Measurements from ENCODE around the gene GSTO1.
"Not testable (repeated sequence)": the region's sequence is repeated elsewhere in the genome, so short reads cannot be mapped to it uniquely, and the experiment has no call there.

GSTO1 gene

DNA sequence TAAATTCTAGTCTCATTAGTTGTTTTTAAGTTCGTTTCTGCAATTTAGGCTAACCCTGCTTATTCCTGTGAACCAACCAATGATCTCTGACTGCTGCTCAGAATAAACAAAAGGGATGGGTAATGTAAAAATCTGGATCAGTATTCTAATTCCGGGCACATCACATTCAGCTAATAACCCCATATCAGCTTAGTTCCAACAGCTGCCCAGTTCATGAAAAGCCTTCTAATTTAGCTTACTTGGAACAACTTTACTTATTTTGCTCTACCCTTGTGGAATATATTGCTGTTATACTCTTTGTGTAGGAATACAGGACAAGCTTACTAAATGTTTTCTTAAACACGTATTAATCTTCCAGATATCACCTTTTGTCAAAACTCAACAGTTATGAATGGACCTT is 18.9 kb upstream of the GSTO1 start:
- CTCF ChIA-PET, result no interaction called here
- no peak for DNase-seq (ENCODE audit: extremely low spot score)
- TF ChIP-seq, protein P1, sequence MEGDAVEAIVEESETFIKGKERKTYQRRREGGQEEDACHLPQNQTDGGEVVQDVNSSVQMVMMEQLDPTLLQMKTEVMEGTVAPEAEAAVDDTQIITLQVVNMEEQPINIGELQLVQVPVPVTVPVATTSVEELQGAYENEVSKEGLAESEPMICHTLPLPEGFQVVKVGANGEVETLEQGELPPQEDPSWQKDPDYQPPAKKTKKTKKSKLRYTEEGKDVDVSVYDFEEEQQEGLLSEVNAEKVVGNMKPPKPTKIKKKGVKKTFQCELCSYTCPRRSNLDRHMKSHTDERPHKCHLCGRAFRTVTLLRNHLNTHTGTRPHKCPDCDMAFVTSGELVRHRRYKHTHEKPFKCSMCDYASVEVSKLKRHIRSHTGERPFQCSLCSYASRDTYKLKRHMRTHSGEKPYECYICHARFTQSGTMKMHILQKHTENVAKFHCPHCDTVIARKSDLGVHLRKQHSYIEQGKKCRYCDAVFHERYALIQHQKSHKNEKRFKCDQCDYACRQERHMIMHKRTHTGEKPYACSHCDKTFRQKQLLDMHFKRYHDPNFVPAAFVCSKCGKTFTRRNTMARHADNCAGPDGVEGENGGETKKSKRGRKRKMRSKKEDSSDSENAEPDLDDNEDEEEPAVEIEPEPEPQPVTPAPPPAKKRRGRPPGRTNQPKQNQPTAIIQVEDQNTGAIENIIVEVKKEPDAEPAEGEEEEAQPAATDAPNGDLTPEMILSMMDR (IDR thresholded peaks at IDR 0.05; ENCODE audit: control extremely low read depth, extremely low read depth, low read depth, missing control alignments), result no peak
- POLR2A ChIA-PET, result no interaction called here

GRCh38 chr10:104240078-104240477 is 14.6 kb upstream of the GSTO1 start:
- CTCF ChIA-PET, result interaction anchor here (2.5 kb wide), 1 partner anchor 13 kb away, joined by 11 read pairs; the partner anchor contains the start of gene GSTO1
- POLR2A ChIA-PET, result no interaction called here
- DNase-seq (ENCODE audit: extremely low spot score), result no peak
- TF ChIP-seq, protein P1 (IDR thresholded peaks at IDR 0.05; ENCODE audit: control extremely low read depth, extremely low read depth, low read depth, missing control alignments), result no peak

- POLR2A ChIA-PET, result no interaction called here
- TF ChIP-seq, protein P1 (IDR thresholded peaks at IDR 0.05; ENCODE audit: control extremely low read depth, extremely low read depth, low read depth, missing control alignments), result no peak
- DNase-seq (ENCODE audit: extremely low spot score), result no peak
- CTCF ChIA-PET, result interaction anchor here (2.5 kb wide), 1 partner anchor 11 kb away, joined by 11 read pairs; the partner anchor contains the start of gene GSTO1
Measured at GRCh38 chr10:104242545-104242944, 12.1 kb upstream of the GSTO1 start.

- POLR2A ChIA-PET; CTCF ChIA-PET; DNase-seq (ENCODE audit: extremely low spot score): not testable (repeated sequence)
Measured at GRCh38 chr10:104243009-104243408, 11.7 kb upstream of the GSTO1 start.

- ChIA-PET POLR2A (no interaction called here), CTCF (no interaction called here)
- TF ChIP-seq, protein P1 (IDR thresholded peaks at IDR 0.05; ENCODE audit: control extremely low read depth, extremely low read depth, low read depth, missing control alignments), result no peak
- DNase-seq (ENCODE audit: extremely low spot score), result no peak
Measured at GRCh38 chr10:104243512-104243911, 11.2 kb upstream of the GSTO1 start.

DNA sequence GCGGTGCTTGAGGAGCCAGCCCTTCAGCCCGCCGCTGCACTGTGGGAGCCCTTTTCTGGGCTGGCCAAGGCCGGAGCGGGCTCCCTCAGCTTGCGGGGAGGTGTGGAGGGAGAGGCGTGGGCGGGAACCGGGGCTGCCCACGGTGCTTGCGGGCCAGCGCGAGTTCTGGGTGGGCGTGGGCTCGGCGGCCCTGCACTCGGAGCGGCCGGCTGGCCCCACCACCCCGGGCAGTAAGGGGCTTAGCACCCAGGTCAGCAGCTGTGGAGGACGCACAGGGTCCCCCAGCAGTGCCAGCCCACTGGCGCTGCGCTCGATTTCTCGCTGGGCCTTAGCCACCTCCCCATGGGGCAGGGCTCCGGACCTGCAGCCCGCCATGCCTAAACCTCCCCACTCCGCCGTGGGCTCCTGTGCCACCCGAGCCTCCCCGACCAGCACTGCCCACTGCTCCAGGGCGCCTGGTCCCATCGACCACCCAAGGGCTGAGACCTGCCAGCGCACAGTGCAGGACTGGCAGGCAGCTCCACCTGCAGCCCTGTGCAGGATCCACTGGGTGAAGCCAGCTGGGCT is 9.5 kb upstream of the GSTO1 start:
- DNase-seq (ENCODE audit: extremely low spot score), result no peak
- ChIA-PET CTCF (no interaction called here), POLR2A (no interaction called here)
- TF ChIP-seq, protein P1 (IDR thresholded peaks at IDR 0.05; ENCODE audit: control extremely low read depth, extremely low read depth, low read depth, missing control alignments), result no peak

- DNase-seq (ENCODE audit: extremely low spot score), result no peak
- POLR2A ChIA-PET, result no interaction called here
- TF ChIP-seq, protein P1 (IDR thresholded peaks at IDR 0.05; ENCODE audit: control extremely low read depth, extremely low read depth, low read depth, missing control alignments), result no peak
- CTCF ChIA-PET, result no interaction called here
Measured at GRCh38 chr10:104246976-104247375, 7.7 kb upstream of the GSTO1 start.

Data from GM10248 (cell line).